Measurements from ENCODE around the gene BSND.

GRCh38 chr1:55051169-55051568 lies 52.4 kb downstream of the BSND start:
- no peak for TF ChIP-seq STAT6 (CRISPR knock-in tag; conservative IDR thresholded peaks at IDR 0.05; ENCODE audit: low read depth)
- no peak for TF ChIP-seq CBFB (CRISPR knock-in tag; IDR thresholded peaks at IDR 0.05; ENCODE audit: low read depth)
- TF ChIP-seq ZNF121 (CRISPR knock-in tag; IDR thresholded peaks at IDR 0.05): no peak
- no peak for TF ChIP-seq CTCF (IDR thresholded peaks at IDR 0.05)
